ENCODE data around the gene CFAP77.

- peak; percentile 73 to 79 for TF ChIP-seq EP300 (IDR thresholded peaks at IDR 0.05)
- TF ChIP-seq CTCF (IDR thresholded peaks at IDR 0.05) = no peak
Observed at GRCh38 chr9:132372177-132373095, 37.6 kb upstream of the CFAP77 start.
